GM21360 (cell line): Measurements from ENCODE around the gene TGIF1.
"Not testable (repeated sequence)": the region's sequence is repeated elsewhere in the genome, so short reads cannot be mapped to it uniquely, and the experiment has no call there.

ENCODE experiments used
- ATAC-seq: cut with Tn5 transposase; IDR thresholded peaks from one replicate; pipeline ENCODE4 v1.9.1; 2021; ENCODE audit warnings: mild to moderate bottlenecking, moderate library complexity; ENCODE audit not compliant: unreplicated experiment

TGIF1 gene

DNA sequence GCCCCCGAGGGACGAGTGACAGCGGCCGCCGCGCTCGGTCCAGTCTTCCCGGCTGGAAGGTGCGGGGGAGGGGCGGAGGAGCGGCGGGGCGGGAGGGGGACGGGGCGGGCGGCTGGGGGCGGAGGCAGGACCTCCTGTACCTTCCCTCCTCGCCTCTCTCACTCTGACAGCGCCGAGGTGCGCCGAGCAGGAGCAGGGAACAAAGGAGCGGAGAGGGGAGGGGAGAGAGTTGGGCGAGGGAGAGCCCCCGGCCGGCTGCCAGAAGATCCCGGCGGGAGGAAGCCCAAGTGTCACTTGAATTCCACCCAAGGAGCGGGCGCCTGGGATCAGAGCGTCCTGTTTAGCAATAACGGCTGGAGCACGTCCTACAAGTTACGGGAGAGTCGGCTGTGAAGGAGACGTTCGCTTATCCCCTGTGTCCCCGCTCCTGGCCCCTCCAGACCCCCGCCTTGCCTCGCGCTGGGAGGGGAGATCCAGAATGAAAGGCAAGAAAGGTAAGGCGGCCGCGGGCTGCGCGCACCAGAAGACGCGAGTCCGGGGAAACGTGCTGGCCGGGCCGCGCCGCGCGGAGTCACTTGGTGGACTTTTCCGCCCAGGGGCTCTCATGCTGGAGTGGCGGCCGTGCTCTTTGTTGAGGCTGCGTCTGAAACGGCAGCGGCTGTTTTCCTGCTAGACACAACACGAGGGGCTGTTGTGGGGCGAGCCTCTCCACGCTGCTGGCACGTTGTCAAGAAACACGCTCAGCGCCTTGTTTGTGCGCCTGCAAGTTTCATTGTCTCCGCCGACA, at the start of gene TGIF1:
Gene TGIF1, plus strand, starts transcription at position 161 of the 787 bp plus-strand sequence. Its CDS starts 318 bp downstream, at position 479.
- ATAC-seq = no peak

DNA sequence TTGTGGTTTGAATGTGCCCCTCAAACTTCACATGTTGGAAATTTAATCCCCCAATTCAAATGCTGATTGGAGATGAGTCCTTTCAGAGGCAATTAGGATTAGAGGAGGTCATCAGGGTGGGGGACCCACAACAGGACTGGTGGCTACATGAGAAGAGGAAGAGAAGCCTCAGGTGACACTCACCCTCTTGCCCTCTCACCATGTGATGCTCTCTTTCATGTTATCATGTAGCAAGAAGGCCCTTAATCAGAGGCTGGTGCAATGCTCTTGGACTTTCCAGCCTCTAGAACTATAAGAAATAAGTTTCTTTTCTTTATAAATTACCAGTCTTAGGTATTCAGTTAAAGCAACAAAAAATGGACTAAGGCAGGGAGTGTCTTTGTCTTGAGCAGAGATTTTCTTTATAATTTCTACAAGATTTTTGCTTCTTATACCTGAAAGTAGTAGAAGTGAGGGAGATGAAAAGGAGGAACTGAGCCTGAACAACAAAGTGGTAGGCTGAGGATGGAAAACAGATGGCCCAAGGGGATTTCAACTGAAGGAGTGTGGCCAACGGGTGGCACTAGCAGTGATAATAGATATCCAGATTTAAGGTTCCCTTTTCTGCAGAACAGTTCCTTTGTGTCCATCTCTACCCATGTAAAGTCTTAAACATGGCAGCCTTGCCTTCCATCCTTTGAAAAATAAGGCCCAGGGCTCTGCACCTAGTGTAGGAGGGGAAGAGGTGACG, 49.2 kb upstream of the TGIF1 start:
- no peak for ATAC-seq

DNA sequence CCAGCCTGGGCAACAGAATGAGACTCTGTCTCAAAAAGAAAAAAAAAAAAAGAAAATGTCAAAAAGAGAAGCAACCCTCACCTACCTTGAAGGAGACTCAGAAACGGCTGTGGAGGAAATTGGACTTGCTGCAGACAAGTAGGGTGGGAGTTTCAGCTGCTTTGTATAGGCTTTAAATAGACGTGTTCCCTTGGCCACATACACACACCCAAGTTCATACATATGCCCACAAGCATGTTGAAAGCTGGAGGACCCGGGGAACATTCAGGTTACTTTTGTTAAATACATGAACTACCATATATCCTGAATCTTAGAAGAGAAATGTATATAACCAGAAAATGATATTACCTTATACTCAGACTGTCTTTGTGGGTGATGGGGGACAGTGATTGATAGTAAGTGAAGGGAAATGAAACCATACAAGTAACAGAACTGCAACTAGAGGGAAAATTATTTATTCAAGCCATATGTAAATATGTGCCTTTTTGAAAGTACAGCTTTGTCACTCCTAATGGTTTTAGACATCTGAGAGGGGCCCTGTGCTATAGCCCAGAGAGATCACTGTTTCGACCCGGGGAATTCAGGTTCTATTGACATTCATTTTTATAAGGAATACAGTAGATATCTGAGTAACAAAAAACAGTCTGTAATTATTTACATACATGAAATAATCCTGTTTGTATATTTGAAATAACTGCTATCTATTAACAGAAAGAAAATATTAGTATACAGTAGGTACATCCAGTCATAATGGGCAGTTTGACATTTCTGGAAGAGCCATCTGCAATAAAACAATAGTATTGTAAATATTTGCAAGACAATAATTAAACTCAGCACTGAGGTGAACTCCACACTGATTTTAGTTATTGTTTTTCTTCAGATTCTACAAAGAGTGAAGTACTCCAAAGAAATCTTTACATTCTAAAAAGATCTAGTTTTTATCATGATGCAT, 48.0 kb upstream of the TGIF1 start:
- peak; percentile 89 for ATAC-seq

DNA sequence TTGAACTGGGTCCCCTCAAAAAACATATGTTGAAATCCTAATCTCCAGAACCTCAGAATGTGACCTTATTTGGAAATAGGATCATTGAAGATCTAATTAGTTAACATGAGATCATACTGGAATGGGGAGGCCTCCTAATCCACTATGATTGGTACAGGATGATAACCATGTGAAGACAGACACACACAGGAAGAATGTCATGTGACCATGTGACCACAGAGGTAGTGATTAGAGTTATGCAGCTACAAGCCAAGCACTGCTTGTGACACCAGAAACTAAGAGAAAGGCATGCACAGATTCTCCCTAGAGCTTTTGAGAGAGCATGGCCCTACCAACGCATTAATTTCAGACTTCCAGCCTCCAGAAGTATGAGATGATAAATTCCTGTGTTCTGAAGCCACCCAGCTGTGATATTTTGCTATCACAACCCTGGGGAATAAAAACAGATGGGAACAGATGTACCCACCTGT, 47.0 kb upstream of the TGIF1 start:
- no peak for ATAC-seq

DNA sequence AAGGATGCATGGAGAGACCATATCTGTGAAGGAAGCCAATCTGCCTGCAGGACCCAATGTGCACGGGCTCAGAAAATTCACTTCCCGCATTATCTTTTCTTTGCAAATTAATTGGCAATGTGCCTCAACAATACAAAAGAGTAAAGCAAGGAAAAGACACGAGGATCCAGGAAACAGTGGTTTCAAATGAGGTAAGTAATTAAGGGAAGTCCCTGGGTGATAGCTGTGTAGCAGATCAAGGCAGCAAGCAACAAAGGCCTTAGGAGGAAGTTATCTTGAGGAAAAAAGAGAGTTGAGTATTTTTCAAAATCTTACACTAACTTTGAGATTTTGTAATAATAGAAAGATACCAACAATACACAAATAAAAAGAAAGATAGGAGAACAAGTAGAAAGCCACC, 44.3 kb upstream of the TGIF1 start:
- no peak for ATAC-seq

DNA sequence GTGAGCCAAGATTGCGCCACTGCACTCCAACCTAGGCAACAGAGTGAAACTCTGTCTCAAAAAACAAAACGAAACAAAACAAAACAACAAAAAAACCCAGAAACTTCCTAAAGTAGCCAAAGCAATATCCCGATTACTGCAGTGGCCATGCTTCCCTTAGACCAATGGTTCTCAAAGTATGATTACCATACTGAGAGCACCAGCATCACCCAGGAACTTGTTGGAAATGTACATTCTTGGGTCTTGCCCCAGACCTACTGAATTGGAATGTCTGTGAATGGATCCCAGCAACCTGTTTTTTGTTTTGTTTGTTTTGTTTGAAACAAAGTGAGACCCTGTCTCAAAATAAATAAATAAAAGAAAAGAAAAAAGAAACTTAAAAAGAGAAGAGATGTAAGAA, 41.9 kb upstream of the TGIF1 start:
- no peak for ATAC-seq

DNA sequence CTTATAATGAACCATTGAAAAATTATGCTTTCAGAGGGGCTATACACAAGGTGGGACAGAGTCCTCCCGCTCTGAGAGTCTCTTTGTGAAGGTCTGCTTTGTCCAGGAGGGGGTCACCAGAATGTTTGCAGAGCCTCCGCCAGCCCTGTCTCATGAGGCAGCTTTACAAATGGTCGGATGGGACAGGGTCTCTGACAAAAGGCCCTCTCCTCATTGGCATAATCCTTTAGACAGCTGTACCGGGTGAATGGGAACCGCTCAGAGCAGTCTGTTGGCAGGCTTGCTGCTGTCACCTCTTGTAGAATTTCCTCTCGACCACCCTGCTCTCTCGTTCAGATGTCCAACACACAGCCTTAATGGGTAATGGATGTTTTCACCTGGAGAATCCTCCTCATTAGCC, 40.2 kb upstream of the TGIF1 start:
- no peak for ATAC-seq

DNA sequence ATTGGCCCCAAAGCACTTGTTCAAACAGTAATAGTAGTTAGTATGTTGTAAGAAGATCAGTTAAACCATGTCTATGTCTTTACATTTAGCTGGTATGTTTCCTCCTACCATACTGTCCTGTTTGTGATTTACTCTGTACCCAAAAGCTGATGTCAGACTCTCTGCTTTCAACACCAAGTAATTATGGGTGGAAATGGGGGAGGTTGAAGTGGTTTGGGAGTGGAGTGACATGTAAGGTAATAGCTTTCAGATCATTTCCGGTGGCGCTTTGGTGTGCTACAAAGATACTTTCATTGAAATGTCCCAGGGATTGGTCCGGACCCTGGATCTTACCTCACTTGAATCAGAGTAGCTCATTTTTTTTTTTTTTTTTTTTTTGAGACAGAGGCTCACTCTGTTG, 39.7 kb upstream of the TGIF1 start:
- no peak for ATAC-seq

DNA sequence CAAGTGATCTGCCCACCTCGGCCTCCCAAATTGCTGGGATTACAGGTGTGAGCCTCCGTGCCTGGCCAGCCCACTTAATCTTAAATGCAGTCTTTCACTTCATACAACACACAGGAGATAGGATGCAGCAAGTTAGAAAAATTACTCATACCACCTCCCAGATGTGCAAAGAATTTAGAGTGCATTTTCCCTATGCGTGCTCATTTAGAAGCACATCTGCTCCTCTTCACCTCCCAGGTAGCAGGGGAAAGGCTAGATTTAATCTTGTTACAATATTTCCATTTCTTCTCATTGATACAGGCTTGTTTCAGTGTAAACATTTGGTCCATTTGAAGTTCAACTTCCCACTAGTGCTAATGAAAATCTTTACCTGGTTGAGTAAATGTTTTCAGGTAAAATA, 39.1 kb upstream of the TGIF1 start:
- not testable (repeated sequence) for ATAC-seq

DNA sequence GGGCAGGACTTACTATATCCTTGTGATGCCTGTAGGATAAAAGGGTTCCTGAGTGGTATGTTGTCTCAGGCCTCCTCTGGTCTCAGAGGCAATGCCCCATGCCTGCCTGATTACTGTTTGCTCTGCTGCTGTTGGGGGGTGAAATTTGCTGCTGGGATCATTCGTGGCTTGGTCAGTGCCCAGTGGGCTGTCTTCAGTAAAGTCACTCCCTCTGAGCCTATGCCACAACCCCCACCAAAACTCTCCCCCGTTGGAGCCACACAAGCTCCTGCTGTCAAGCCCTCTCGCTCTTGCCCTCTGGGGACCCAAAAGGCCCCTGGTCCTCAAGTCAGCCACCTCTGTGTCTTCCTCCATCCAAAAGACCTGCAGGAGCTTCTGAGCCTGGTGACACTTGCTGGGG, 38.6 kb upstream of the TGIF1 start:
- no peak for ATAC-seq

DNA sequence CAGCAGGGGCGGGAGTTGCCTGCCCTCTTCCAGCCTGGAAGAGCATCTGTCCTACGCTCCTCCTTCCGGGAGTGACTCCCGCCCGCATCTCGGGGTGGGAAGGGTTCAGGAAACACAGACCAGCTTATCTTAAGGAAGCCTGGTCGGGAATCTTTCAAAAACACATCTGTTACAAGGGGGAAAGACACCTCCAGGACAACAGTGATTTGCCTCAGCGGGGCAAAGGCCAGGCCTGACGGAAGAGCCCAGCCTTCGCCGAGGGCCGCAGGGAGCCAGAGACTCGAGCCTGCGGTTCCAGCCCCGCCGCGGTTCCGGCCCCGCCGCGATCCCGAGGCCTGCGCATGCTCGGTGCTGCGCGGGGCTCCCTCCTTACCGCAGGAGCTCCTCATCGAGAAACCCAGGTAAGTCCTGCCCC, 38.1 kb upstream of the TGIF1 start:
- ATAC-seq = no peak

DNA sequence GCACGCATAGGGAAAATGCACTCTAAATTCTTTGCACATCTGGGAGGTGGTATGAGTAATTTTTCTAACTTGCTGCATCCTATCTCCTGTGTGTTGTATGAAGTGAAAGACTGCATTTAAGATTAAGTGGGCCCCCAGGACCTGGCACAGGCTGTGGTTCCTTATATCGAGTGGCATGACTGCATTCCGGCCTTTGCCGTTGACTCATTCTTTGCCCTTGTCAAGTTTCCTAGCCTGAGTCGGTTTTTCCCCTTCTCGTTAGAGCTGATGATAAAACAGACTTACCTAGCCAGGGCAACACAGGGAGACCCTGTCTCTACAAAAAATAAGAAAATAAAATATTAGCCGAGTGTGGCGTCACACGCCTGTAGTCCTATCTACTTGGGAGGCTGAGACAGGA, 37.4 kb upstream of the TGIF1 start:
- not testable (repeated sequence) for ATAC-seq

DNA sequence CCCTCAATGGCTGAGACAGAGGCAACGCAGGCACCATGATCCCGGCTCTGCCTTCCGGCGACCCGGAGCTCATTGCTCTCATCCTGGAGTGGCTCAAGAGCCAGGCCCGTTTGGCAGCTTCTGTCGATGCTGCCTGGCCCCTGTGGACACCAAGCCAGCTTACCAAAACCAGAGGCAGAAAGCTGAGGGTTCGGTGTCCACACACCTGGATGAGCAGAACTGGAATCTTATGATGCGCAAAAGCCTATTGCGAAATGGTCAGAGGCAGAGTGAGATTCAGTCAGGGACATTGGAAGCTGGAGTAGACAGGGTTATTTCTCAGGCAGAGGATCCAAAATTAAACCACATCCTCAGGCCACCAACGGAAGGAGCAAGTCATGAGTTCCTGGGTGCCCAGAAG, 34.9 kb upstream of the TGIF1 start:
- ATAC-seq = no peak

DNA sequence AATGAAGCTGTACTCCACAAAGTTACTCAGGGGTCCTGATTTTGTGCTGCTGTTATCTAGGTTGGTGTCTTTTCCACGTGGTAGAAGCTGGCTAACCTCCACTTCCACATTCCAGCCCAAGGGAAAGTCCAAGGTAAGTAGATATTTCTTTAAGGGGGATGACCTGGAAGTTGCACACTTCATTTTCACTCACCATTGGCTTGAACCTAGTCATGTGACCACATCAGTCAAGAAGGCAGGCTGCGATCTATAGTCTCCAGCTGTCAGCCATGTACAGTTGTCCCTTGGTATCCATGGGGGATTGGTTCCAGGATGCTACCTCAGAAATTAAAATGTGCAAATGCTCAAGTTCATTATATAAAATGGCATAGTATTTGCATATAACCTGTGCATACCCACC, 31.9 kb upstream of the TGIF1 start:
- no peak for ATAC-seq

DNA sequence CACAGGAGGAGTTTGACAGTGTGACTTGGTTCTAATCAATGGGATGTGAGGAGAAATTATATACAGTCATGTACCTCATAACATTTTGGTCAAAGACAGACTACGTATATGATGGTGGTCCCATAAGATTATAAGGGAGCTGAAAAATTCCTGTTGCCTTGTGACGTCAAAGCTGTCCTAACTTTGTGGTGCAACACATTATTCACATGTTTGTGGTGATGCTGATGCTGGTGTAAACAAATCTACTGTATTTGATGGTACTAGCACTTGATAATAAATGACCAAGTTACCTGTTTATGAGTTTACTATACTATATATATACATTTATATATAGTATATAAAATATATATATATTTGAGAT, 29.1 kb upstream of the TGIF1 start:
- no peak for ATAC-seq

DNA sequence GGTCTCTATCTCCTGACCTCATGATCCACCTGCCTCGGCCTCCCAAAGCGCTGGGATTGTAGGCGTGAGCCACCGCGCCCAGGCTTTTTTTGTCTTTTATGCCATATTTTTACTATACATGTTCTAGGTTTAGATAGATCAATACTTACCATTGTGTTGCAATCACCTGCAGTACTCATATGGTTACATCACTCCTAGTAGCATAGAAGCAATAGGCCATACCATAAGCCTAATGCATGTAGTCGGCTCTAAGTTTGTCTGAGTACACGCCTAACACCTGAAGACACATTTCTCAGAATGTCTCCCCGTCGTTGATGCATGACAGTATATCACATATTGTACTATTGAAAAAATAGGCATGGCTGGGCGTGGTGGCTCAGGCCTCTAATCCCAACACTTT, 27.1 kb upstream of the TGIF1 start:
- ATAC-seq = no peak

DNA sequence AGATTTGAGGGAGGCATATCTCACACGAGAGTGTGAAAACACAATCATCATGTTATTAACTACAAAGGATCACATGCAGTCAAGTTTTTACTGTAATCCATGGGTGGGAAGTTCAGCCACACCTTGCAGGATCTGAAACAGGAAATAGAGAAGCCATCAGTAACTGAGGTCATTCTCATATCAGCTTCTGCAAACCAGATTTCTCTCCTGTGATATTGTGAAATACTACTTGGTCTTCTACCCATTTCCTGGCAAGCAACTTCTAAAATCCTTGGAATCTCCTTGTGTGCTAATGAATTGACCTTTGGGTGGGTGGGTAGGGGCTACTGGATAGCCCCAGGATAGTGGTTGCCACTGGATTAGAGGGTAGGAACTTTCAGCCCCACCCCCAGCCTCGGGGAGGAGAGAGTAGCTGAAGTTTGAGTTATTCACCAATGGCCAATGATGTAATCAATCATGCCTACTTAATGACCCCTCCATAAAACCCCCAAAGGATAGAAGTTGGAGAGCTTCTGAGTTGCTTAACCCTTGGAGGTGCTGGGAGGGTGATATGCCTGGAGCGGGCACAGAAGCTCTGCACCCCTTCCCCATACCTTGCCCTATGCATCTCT, 25.6 kb upstream of the TGIF1 start:
- ATAC-seq = no peak

DNA sequence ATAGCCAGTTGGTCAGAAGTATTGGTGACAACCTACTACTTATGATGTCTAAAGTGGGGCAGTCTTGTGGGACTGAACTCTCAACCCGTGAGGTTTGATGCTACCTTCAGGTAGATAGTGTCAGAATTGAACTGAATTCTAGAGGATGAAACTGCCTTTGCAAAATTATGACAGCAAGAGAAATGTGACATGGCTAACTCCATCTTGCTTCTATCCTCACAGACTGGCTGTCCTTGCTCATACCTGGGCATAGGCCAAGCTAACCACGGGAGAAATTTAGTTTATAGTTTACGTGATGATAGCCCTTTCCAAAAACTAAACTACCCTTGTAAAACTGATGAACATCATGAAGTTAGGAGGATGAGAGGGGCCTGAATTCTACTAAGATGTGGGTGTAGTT, 24.9 kb upstream of the TGIF1 start:
- no peak for ATAC-seq

DNA sequence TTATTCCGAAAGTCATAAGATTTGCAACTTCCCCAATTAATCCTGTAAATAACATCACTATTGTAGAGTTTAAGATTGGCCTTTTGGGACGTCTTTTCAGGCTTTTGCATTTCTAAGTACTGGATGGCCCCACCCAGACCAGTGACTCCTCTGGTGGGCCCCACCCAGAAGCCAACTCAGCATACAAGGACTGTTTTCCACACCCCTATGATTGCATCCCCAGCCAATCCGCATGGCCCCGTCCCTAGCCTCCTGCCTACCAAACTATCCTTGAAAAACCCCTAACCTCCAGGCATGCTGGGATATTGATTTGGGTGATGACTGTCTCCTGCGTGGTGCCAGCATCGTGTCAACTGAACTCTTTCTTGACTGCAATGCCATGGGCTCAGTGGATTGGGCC, 24.5 kb upstream of the TGIF1 start:
- no peak for ATAC-seq

DNA sequence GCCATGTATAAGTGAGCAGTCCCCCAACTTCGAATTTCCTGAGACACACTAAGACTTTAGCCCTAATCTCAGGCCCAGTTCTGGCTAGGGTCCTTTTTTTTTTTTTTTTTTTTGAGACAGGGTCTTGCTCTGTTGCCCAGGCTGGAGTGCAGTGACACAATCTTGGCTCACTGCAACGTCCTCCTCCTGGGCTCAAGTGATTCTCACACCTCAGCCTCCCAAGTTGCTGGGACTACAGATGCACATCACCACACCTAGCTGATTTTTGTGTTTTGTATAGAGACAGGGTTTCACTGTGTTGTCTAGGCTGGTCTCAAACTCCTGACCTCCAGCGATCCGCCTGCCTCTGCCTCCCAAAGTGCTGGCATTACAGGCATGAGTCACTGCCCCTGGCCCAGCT, 23.9 kb upstream of the TGIF1 start:
- ATAC-seq = no peak

DNA sequence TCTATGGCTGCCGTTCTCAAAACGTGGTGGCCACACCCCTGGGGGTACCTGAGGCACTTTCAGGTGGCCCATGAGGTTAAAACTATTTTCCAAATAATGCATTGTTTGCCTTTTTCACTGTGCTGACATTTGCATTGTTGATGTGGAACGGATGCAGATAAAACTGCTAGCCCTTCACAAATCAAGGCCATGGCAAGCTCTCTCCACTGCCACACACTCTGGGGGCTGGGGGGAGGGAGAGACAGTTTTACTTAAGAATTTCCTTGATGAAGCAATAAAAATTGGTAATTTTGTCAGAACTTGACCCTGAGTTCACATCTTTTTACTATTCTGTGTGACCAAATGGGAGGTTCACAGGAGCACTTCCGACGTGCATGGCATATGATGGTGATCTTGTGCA, 22.0 kb upstream of the TGIF1 start:
- no peak for ATAC-seq
